K562 (cell line): ENCODE results near the gene FHL1.

Experiments used
- BRD9 ChIP-seq: fragments of 450-650 bp; IDR thresholded peaks from 2 replicates; pipeline ENCODE4 v1.6.1; 2018; ENCODE audit warnings: low read depth; ENCODE audit not compliant: partially characterized antibody
- CTCF ChIP-seq, 3 experiments: IDR thresholded peaks in 2 of 3; conservative IDR thresholded peaks in 1 of 3; 2 replicates each; pipeline ENCODE4 v1.5.1; 2011 to 2012; ENCODE audit warnings: low read length in 3 of 3, mild to moderate bottlenecking in 3 of 3, control low read depth in 2 of 3, improper control_type of control experiment in 1 of 3, inconsistent platforms in 1 of 3, low read depth in 1 of 3, mixed read lengths in 1 of 3, moderate library complexity in 1 of 3; ENCODE audit not compliant: insufficient read depth in 2 of 3
- FOSL1 ChIP-seq: fragments of 200-800 bp; sonication (Bioruptor generic); conservative IDR thresholded peaks from 2 replicates; pipeline ENCODE4 v1.6.1; 2016; ENCODE audit warnings: missing genetic modification characterization, missing compliant biosample characterization
- SREBF2 ChIP-seq: sonication (generic); formaldehyde crosslinking; IDR thresholded peaks from 2 replicates; pipeline ENCODE4 v1.4.0; 2020; ENCODE audit warnings: mild to moderate bottlenecking, missing genetic modification reagents
- ZNF561 ChIP-seq: fragments of 450-650 bp; formaldehyde crosslinking; conservative IDR thresholded peaks from 2 replicates; pipeline ENCODE4 v1.4.0; 2020; ENCODE audit warnings: mild to moderate bottlenecking, moderate library complexity

GRCh38 chrX:136157187-136157586 lies 9.9 kb downstream of the FHL1 start:
- no peak for TF ChIP-seq CTCF (IDR thresholded peaks at IDR 0.05 in 2 of 3, conservative IDR thresholded peaks at IDR 0.05 in 1 of 3; ENCODE audit: insufficient read depth in 2 of 3, low read depth in 1 of 3, low read length in 3 of 3)
- no peak for TF ChIP-seq ZNF561
- TF ChIP-seq FOSL1 (tag) = no peak
- no peak for TF ChIP-seq BRD9
- TF ChIP-seq SREBF2 = no peak
